ENCODE measurements around the gene CASQ1.

CASQ1 gene

DNA sequence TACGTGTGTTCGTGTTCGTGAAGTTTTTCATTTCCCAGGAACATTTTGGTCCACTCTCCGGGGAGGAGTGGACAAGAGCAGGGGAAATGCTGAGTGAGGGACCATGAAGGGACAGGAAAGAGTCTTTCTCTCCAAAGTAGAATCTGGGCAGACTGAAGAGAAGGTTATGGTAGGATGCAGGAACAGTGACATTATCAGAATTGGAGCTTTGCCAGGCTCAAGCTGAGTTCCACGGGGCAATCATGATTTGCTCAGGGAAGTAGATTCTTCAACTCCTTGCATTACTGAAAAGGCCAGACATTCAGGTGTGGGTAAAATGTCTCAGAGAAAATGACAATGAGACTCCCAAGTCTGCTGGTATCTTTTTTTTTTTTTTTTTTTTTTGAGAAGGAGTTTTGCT lies 22.4 kb upstream of the CASQ1 start:
- TF ChIP-seq, protein P1, sequence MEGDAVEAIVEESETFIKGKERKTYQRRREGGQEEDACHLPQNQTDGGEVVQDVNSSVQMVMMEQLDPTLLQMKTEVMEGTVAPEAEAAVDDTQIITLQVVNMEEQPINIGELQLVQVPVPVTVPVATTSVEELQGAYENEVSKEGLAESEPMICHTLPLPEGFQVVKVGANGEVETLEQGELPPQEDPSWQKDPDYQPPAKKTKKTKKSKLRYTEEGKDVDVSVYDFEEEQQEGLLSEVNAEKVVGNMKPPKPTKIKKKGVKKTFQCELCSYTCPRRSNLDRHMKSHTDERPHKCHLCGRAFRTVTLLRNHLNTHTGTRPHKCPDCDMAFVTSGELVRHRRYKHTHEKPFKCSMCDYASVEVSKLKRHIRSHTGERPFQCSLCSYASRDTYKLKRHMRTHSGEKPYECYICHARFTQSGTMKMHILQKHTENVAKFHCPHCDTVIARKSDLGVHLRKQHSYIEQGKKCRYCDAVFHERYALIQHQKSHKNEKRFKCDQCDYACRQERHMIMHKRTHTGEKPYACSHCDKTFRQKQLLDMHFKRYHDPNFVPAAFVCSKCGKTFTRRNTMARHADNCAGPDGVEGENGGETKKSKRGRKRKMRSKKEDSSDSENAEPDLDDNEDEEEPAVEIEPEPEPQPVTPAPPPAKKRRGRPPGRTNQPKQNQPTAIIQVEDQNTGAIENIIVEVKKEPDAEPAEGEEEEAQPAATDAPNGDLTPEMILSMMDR (IDR thresholded peaks at IDR 0.05; ENCODE audit: borderline replicate concordance, insufficient read depth, low read depth, low read length) = no peak
- no peak overlapping the region for H3K4me3 ChIP-seq (ENCODE audit: low read depth, low read length)

DNA sequence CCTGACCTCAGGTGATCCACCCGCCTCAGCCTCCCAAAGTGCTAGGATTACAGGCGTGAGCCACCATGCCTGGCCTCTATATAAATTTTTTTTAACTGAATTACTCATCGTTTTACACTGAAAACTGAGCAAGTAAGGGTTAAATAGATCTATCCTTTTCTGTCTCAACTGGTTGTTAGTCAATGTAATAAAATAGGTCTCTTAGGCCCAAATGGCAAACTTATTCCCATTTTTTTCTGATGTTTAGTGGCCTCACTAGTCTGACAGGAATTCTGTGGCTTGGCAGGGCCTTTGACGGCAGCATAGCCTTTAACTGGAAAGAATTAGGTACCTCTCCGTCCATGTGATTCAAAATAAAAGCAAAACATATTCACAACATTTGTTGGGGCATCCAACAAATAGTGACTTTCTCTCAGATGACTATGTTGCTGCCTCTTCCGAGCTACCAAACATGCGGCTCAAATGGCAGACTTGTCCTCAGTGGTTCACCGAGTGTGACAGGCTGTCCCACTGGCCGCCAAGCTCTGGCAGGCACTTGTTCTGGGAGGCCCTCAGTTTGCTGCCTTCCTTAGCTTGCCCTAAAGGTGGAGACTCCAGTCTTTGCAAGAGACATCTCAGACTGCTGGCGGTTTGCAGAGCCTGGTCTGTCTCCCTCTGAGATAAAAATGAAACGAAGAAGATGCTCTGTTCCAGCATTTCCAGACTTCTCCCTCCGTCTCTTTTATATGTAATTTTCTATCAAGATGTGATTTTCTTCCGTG lies 21.6 kb upstream of the CASQ1 start:
- H3K4me3 ChIP-seq (ENCODE audit: low read depth, low read length) = no peak overlapping the region
- TF ChIP-seq, protein P1 (IDR thresholded peaks at IDR 0.05; ENCODE audit: borderline replicate concordance, insufficient read depth, low read depth, low read length) = 0 out of 2 replicates have a peak, but pooled peaks have one; percentile 1

GRCh38 chr1:160169553-160170399 lies 20.6 kb upstream of the CASQ1 start:
- H3K4me3 ChIP-seq (ENCODE audit: low read depth, low read length) = no peak overlapping the region
- TF ChIP-seq, protein P1 (IDR thresholded peaks at IDR 0.05; ENCODE audit: borderline replicate concordance, insufficient read depth, low read depth, low read length) = no peak

GRCh38 chr1:160171354-160171753 lies 19.0 kb upstream of the CASQ1 start:
- TF ChIP-seq, protein P1 (IDR thresholded peaks at IDR 0.05; ENCODE audit: borderline replicate concordance, insufficient read depth, low read depth, low read length) = no peak
- H3K4me3 ChIP-seq (ENCODE audit: low read depth, low read length) = no peak overlapping the region

DNA sequence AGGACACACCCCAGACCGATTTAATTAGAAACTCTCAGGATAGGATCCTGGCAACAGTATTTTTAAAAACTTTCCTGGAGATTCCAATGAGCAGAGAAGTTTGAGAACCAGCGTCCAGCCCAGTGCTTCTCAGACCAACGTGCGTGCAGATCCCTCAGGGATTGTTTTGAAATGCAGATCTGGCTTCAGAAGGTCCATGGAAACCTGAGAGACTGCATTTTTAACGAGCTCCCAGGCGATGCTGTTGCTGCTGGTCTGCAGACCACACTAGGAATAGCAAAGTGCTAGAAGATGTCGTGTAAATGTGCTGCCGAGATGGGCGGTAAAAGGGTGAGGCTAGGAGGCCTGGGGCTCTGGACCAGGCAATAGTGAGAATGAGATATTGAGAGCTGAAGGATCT lies 18.4 kb upstream of the CASQ1 start:
- TF ChIP-seq, protein P1 (IDR thresholded peaks at IDR 0.05; ENCODE audit: borderline replicate concordance, insufficient read depth, low read depth, low read length) = no peak
- H3K4me3 ChIP-seq (ENCODE audit: low read depth, low read length) = no peak overlapping the region

DNA sequence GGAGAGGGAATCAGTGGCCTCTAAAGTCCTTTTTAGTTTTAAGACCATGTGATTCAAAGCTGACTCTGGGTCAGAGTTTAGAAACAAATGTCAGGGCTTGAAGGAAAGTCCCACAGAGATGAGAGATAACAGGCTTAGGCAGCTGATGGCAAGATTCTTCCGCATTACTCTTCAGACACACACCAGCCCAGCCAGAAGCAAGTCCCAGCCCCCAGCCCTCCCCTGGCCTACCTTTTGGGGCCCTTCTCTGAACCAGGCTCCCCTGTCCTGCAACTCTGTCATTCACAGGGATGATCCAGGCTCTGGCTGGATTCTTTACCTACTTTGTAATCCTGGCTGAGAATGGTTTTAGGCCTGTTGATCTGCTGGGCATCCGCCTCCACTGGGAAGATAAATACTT lies 13.1 kb upstream of the CASQ1 start:
- no peak overlapping the region for H3K4me3 ChIP-seq (ENCODE audit: low read depth, low read length)
- TF ChIP-seq, protein P1 (IDR thresholded peaks at IDR 0.05; ENCODE audit: borderline replicate concordance, insufficient read depth, low read depth, low read length) = no peak
